Naive thymus-derived CD8-positive, alpha-beta T cell (primary cell): ENCODE measurements around the gene MUTYH. TPM values are rescaled to one million over a fixed set of nuclear protein-coding genes. Genes with fewer than 3 reads are reported as not detected.

Source experiments
- ATAC-seq, 2 donors: fragments of 150-1000 bp; cut with Tn5 transposase in 1 of 2; sonication (Bioruptor Pico), chemical (Tn5 transposase) in 1 of 2; 1 replicate in 1 of 2; 2 replicates in 1 of 2; pipeline ENCODE4 v1.10.0; 2021; ENCODE audit warnings: mild to moderate bottlenecking in 2 of 2, moderate library complexity in 2 of 2
- POLR2A ChIA-PET: fragments of 350-600 bp; sonication (Branson Sonifier 250); formaldehyde crosslinking; loops from one replicate; lab custom pipeline; 2021; ENCODE audit warnings: antibody characterized with exemption; lab: Charles Lee
- DNase-seq, 10 donors: peaks; one replicate each; pipeline versions ENCODE4 v3.0.0 to v3.0.0-alpha.2; 2020 to 2022
- H3K27ac Mint-ChIP-seq, 10 donors: one replicate each; pipeline ENCODE4 v1.8.0; 2020 to 2022; ENCODE audit warnings: mild to moderate bottlenecking in 10 of 10, mixed read lengths in 10 of 10, moderate library complexity in 4 of 10, inconsistent platforms in 1 of 10
- H3K27me3 Mint-ChIP-seq, 5 donors: one replicate each; pipeline ENCODE4 v1.8.0; 2021 to 2022; ENCODE audit warnings: mixed read lengths in 5 of 5
- H3K36me3 Mint-ChIP-seq, 3 donors: one replicate each; pipeline ENCODE4 v1.8.0; 2020 to 2022; ENCODE audit warnings: mixed read lengths in 3 of 3, mild to moderate bottlenecking in 2 of 3, inconsistent platforms in 1 of 3
- H3K4me1 Mint-ChIP-seq, 4 donors: one replicate each; pipeline ENCODE4 v1.8.0; 2021 to 2022; ENCODE audit warnings: mixed read lengths in 4 of 4
- H3K4me3 Mint-ChIP-seq, 10 donors: one replicate each; pipeline ENCODE4 v1.8.0; 2020 to 2022; ENCODE audit warnings: mild to moderate bottlenecking in 10 of 10, mixed read lengths in 10 of 10, moderate library complexity in 6 of 10, inconsistent platforms in 1 of 10
- H3K9me3 Mint-ChIP-seq, 9 donors: one replicate each; pipeline ENCODE4 v1.8.0; 2020 to 2022; ENCODE audit warnings: mixed read lengths in 9 of 9, mild to moderate bottlenecking in 3 of 9, inconsistent platforms in 1 of 9, moderate library complexity in 1 of 9
- polyA plus RNA-seq, 3 donors: library from polyadenylated mRNA; unstranded; fragments of 300-500 nt; fragmentation: Illumina TruSeq; gene quantifications; one replicate each; pipeline ENCODE4 v1.2.3, GENCODE V29; 2021
- total RNA-seq, 8 experiments: library from RNA in 2 of 8; stranded (reverse) in 2 of 8; gene quantifications; one replicate each; pipeline ENCODE4 v1.2.3 and lab custom pipeline; 2021 to 2026

The MUTYH gene
- total and polyA plus RNA-seq, 5 experiments from 2014 or later, result 21.8 to 79.7 (median 24.7) TPM

DNA sequence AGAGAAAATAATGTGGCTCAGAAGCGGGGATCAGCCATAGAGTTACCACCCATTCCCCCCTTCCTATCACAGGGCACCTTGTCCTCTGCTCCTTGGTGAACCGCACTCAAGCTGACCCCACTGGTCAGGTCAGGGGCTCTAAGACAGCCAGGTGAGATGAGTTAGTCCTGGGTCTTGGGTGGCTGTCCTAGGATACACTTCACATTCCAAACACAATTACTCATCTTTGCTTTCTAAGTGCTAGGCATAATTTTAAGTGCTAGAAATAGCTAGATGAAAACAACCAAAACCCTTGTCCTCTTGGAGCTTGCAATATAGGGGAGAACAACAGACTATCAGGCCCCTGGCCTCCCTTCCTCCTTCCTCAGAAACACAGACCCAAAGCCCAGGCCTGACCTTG lies 7.8 kb upstream of the MUTYH start:
- Mint-ChIP-seq H3K4me1 (peaks cover 0 to 5% (median 2%) of the 10 kb centered on the region in 4 donors), H3K4me3 (no peak overlapping the region), H3K36me3 (peaks cover 0 to 26% (median 0%) of the 10 kb centered on the region in 3 donors), H3K27ac (peak overlapping the region in 6 of 10 donors; percentile 25 to 84 (median 44)), H3K9me3 (no peaks in the 10 kb centered on the region), H3K27me3 (no peaks in the 10 kb centered on the region)
- ATAC-seq, result no peak
- no peak for DNase-seq
- POLR2A ChIA-PET, result interaction anchor here (1.1 kb wide), 1 partner anchor 8 kb away, joined by 5 read pairs; the partner anchor contains the start of genes MUTYH and TOE1

DNA sequence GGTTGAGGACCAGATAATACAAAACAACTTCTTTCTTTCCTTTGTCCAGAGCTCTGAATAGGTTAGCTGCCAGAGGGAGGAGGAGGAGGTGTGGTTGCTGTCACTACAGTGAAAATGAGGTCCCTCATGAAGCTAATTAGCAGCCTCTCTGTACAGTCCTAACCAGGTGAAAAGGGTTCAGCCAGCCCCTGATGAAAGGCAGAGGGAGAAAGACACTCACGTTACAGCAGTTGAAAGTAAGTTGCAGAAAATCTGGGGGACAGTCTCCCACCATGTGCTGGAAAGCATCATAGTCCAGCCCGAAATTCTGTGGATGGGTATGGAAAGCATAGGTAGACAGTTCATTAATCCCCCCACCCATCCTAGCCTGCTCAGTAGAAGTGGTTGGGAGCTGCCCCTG lies 6.2 kb upstream of the MUTYH start:
- peaks cover 7 to 19% (median 15%) of the 10 kb centered on the region in 4 donors for H3K4me1 Mint-ChIP-seq
- H3K4me3 Mint-ChIP-seq, result no peak overlapping the region
- H3K9me3 Mint-ChIP-seq, result no peaks in the 10 kb centered on the region
- peaks cover 0 to 40% (median 0%) of the 10 kb centered on the region in 3 donors for H3K36me3 Mint-ChIP-seq
- H3K27me3 Mint-ChIP-seq, result no peaks in the 10 kb centered on the region
- H3K27ac Mint-ChIP-seq, result peak overlapping the region in 7 of 10 donors; percentile 25 to 65 (median 58)
- ATAC-seq (no peak), DNase-seq (no peak)
- POLR2A ChIA-PET, result no interaction called here

DNA sequence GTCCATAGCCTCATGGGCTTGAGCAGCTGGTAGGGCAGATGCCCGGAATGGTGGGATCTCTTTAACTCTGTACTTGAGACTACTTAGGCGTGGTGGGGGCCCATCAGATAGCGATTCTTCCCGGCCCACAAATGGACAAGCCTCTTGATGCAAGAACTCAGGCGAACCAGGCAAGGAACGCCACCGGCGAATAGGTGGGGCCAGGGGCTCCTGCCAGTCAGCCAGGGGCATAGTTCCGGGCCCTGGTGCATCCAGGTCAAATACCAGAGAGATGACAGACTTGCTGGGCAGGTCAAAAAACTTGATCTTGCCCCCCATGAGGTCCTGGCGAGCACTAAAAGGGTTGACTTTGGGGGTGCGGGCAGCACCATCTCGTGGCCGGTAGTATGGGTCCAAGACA lies 4.8 kb upstream of the MUTYH start:
- no peak overlapping the region for H3K27ac Mint-ChIP-seq

DNA sequence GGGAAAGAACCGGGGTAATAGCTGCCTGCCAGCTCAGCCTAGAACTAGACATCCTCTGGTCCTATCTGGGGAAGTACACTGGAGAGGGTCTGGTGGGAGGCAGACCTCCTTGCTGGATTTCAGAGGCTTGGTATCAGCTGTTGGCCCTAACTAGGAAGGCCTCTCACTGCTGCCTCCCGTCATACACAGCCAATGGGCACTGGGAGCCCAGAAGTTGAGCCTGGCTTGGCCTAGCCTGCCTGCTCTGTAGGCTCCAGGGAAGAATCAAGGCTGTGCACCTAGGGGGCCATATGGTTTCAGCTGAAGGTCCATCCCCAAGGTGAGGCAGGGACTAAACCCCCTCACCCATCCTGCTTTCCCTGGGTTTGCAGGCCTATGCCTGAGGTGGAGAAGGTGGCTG lies 4.3 kb upstream of the MUTYH start:
- Mint-ChIP-seq H3K9me3 (no peaks in the 10 kb centered on the region), H3K27ac (peak overlapping the region in 2 of 10 donors; percentile 4 to 52), H3K4me3 (no peak overlapping the region), H3K27me3 (no peaks in the 10 kb centered on the region), H3K36me3 (peaks cover 0 to 43% (median 0%) of the 10 kb centered on the region in 3 donors), H3K4me1 (peaks cover 13 to 37% (median 30%) of the 10 kb centered on the region in 4 donors)
- ATAC-seq (no peak), DNase-seq (no peak)
- POLR2A ChIA-PET, result interaction anchor here (0.7 kb wide), 1 partner anchor 17 kb away, joined by 4 read pairs; the partner anchor contains the start of gene HPDL

More for the DNA sequence above, 4.8 kb upstream of the MUTYH start:
- DNase-seq (no peak), ATAC-seq (no peak)
- no peak overlapping the region for H3K4me3 Mint-ChIP-seq
- H3K27me3 Mint-ChIP-seq, result no peaks in the 10 kb centered on the region
- peaks cover 0 to 40% (median 0%) of the 10 kb centered on the region in 3 donors for H3K36me3 Mint-ChIP-seq
- POLR2A ChIA-PET, result interaction anchor here (0.6 kb wide), 1 partner anchor 664 kb away, joined by 5 read pairs; no protein-coding TSS in a partner anchor
- H3K4me1 Mint-ChIP-seq, result peaks cover 10 to 34% (median 27%) of the 10 kb centered on the region in 4 donors
- no peaks in the 10 kb centered on the region for H3K9me3 Mint-ChIP-seq

DNA sequence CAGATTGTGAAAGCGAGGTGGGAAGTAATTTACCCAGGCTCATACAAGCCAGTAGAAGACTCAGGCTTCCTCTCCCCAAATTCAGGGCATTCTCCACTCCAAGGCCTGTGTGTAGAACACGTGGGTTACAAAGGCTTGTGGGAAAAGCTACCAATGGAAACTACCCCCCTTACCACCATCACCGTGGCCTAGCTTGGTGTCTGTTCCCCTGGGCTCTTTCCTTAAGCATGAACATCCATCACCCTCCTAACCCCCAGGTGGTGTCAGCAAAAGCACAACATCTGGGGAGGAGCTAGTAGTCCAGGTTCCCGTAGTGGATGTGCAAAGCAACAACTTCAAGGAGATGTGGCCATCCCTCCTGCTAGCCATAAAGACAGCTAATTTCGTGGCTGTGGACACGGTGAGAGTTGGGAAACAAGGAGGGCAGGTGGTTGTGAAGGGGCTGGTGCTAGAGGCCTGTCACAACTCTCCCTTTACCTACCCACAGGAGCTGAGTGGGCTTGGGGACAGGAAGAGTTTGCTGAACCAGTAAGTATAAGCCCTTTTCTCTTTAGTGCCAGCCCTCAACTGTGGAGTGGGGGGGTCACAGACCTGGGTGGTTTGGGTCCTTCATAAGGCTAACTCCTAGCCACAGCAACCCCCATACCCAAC lies 701 bp upstream of the MUTYH start:
- POLR2A ChIA-PET, result interaction anchor here (0.8 to 3.6 kb wide), 19 partner anchors 9 to 709 kb away, joined by 3 to 85 read pairs (median 12); partner anchors contain the start of genes AKR1A1, CCDC163, GPBP1L1 and HECTD3
- Mint-ChIP-seq H3K27ac (peak overlapping the region; percentile 98 to 100 (median 99)), H3K9me3 (no peaks in the 10 kb centered on the region), H3K4me1 (peaks cover 34 to 72% (median 54%) of the 10 kb centered on the region in 4 donors), H3K4me3 (peak overlapping the region; percentile 94 to 100 (median 100)), H3K27me3 (no peaks in the 10 kb centered on the region), H3K36me3 (peaks cover 0 to 47% (median 3%) of the 10 kb centered on the region in 3 donors)
- no peak for ATAC-seq
- DNase-seq, result no peak

DNA sequence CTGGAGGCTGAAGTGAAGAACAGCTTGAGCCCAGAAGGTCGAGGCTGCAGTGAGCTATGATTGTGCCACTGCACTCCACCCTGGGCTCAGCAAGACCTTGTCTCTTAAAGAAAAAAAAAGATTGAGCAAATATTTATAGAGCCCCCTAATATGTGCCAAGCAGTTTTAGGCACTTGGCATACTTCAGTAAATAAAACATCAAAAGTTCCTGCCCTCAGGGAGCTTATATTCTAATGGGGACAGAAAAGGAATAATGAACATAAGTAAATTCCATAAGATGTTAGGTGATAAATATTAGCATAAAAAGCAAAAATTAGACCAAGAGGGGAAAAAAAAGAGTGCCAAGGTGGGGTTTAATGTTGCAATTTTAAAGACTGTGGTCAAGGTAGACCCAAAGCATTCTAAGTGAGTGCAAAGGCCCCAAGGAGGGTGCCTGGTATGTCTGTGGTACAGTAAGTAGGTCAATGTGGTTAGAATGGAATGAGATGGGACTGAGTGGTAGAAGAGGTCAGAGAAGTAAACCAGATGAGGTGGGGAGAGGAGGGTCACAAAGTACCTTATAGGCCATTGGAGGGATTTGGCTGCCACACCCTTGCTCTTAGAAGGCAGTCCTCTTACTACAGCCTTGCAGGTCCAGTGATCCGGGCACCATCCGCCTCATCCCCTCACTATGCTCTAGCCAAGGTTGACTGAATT lies 2.5 kb downstream of the MUTYH start:
- Mint-ChIP-seq H3K36me3 (peaks cover 0 to 30% (median 3%) of the 10 kb centered on the region in 3 donors), H3K4me3 (peak overlapping the region in 7 of 10 donors; percentile 20 to 100 (median 44)), H3K27me3 (no peaks in the 10 kb centered on the region), H3K4me1 (peaks cover 45 to 85% (median 64%) of the 10 kb centered on the region in 4 donors), H3K9me3 (no peaks in the 10 kb centered on the region), H3K27ac (peak overlapping the region in 5 of 10 donors; percentile 4 to 98 (median 22))
- DNase-seq (no peak), ATAC-seq (no peak)
- POLR2A ChIA-PET, result interaction anchor here (1.2 kb wide), 1 partner anchor 10 kb away, joined by 4 read pairs; the partner anchor contains the start of gene HPDL

DNA sequence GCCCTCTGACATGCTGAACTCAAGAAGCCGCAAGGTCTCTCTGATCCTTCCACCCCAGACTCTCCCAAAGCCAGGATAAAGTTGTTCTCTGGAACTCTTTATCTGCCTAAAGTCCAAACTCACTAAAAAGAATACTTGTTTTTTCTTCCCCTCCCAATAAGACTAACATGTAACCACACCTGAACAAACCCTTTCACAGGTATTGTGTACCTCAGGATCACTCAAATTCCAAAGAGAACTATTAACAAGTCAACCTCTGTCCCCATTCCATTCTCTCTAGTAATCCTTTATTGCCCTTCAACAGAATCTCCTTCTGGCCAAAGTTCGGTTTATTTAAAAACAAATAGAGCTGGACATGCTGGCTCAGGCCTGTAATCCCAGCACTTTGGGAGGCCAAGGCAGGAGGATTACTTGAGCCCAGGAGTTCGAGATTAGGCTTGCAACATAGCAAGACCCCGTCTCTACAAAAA lies 4.3 kb downstream of the MUTYH start:
- ATAC-seq (no peak), DNase-seq (no peak)
- Mint-ChIP-seq H3K4me3 (no peak overlapping the region), H3K4me1 (peaks cover 40 to 67% (median 46%) of the 10 kb centered on the region in 4 donors), H3K9me3 (no peaks in the 10 kb centered on the region), H3K27ac (peak overlapping the region in 1 of 10 donors; percentile 46), H3K27me3 (no peaks in the 10 kb centered on the region), H3K36me3 (peaks cover 0 to 24% (median 3%) of the 10 kb centered on the region in 3 donors)
- POLR2A ChIA-PET, result interaction anchor here (1.0 kb wide), 1 partner anchor 9 kb away, joined by 3 read pairs; the partner anchor contains the start of gene HPDL

DNA sequence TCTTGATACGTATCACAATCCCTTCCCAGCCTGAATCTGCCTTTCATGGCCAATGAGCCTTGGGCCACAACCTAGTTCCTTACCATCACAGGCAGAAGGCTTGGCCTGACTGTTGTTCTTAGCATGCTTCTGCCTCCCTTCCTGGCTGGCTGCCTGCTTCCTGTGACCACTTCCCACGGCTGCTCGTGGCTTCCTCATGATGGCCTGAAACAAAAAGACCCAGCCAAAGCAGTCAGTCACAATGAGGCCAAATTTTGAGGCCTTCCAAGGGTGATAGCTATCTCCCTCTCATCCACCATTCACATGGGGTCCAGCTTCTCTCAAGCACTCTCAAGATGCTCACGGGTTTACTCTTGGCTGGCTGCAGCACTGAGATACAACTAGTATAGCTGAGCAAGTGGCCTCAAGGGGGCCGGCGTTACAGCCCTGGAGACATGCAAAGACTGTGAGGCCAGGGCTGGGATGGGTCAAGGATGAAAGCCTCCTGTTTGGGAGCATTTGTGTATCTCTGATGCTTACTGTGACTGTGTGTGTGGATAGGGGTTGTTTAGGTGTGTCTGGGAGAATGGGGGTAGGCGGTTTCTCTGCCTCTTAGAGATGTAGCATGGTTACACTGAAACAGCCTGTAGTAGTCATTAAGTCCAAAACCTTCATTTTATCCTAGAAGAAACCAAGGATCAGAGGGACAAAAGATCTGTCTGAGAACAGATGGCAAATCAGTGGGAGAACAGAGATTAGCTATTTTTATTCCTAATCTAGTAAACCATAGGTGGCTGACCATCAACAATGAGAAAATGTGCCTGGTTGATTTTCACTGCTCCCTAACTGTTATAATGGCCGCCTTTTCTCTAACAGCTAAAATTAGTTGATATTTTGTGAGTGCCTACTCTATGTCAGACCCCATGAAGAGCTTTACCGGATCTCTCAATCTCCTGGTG lies 5.7 kb downstream of the MUTYH start:
- DNase-seq (no peak), ATAC-seq (no peak)
- Mint-ChIP-seq H3K27me3 (no peaks in the 10 kb centered on the region), H3K27ac (peak overlapping the region in 8 of 10 donors; percentile 5 to 85 (median 27)), H3K4me3 (peak overlapping the region in 2 of 10 donors; percentile 20 to 27), H3K36me3 (peaks cover 0 to 32% (median 3%) of the 10 kb centered on the region in 3 donors), H3K4me1 (peaks cover 32 to 56% (median 38%) of the 10 kb centered on the region in 4 donors), H3K9me3 (no peaks in the 10 kb centered on the region)
- POLR2A ChIA-PET, result interaction anchor here (0.6 kb wide), 1 partner anchor 593 kb away, joined by 5 read pairs; no protein-coding TSS in a partner anchor

DNA sequence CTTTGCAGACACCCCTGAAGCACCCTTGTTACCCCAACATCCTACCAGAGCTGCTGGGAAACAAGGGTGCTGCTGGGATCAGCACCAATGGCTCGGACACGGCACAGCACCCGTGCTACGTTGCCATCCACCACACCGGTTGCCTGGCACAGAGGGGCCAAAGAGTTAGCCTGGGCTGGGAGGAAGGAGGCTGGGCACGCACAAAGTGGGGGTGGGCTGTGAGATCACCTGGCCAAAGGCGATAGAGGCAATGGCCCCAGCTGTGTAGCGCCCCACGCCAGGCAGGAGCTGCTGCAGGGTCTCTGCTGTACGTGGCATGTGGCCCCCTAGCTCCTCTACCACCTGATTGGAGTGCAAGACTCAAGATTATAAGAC lies 7.9 kb downstream of the MUTYH start:
- H3K27me3 Mint-ChIP-seq, result no peaks in the 10 kb centered on the region

DNA sequence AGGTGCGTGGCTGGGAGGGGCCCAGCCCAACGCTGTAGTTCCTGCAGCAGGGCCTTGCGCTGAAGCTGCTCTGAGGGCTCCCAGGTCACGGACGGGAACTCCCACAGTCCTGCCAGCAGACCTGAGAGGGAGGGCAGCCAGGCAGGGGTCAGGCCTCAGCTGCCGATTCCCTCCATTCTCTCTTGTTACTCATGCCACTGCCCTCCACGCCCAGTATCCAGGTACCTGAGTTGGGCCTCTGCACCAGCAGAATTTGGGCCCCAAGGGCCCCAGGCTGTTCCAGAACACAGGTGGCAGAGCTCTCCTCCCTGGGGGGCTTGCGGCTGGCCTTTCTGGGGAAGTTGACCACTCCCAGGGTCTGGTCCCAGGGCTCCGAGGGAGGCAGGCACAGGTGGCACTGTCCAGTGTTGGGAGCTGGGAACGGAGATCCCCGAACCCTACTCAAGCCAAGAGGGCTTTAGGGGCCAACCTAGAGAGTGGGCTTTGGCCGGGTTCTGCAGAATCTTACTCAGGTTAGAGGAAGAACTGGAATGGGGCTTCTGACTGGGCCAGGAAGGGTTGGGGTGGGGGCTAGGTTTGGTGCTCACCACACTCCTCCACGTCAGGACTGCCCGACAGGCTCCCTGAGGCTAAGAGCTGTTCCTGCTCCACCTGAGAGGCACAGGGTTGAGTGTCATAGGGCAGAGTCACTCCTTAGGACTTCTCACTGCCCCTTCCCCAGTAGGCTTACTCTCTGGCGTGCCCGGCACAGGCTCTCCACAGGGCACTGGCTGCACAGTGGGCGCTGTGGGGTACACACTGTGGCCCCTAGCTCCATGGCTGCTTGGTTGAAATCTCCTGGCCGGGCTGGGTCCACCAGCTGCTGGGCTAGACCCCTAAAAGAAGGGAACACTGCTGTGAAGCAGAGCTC lies 8.5 kb downstream of the MUTYH start:
- Mint-ChIP-seq H3K4me3 (no peak overlapping the region), H3K4me1 (peaks cover 20 to 31% (median 25%) of the 10 kb centered on the region in 4 donors), H3K27ac (no peak overlapping the region), H3K36me3 (peaks cover 0 to 27% (median 0%) of the 10 kb centered on the region in 3 donors), H3K9me3 (no peaks in the 10 kb centered on the region), H3K27me3 (no peaks in the 10 kb centered on the region)
- POLR2A ChIA-PET, result interaction anchor here (0.5 to 1.3 kb wide), 3 partner anchors 8 to 195 kb away, joined by 3 to 4 read pairs (median 3); partner anchors contain the start of gene PRDX1
- DNase-seq (no peak), ATAC-seq (no peak)

More for the DNA sequence above, 7.9 kb downstream of the MUTYH start:
- ATAC-seq (no peak), DNase-seq (no peak)
- no peaks in the 10 kb centered on the region for H3K9me3 Mint-ChIP-seq
- peaks cover 23 to 34% (median 30%) of the 10 kb centered on the region in 4 donors for H3K4me1 Mint-ChIP-seq
- no peak overlapping the region for H3K27ac Mint-ChIP-seq
- H3K4me3 Mint-ChIP-seq, result no peak overlapping the region
- peaks cover 0 to 27% (median 0%) of the 10 kb centered on the region in 3 donors for H3K36me3 Mint-ChIP-seq
- POLR2A ChIA-PET, result interaction anchor here (1.2 kb wide), 1 partner anchor 190 kb away, joined by 3 read pairs; the partner anchor contains the start of gene PRDX1
